ENCODE data around the gene PTGER2. TPM values are rescaled to one million over a fixed set of nuclear protein-coding genes. Genes with fewer than 3 reads are reported as not detected.
A peak's percentile ranks its signal among the peaks of the same experiment; 100 is the strongest.

Gene PTGER2
- total and polyA plus RNA-seq, 8 donors, result 1.3 to 22.0 (median 10.6) TPM

DNA sequence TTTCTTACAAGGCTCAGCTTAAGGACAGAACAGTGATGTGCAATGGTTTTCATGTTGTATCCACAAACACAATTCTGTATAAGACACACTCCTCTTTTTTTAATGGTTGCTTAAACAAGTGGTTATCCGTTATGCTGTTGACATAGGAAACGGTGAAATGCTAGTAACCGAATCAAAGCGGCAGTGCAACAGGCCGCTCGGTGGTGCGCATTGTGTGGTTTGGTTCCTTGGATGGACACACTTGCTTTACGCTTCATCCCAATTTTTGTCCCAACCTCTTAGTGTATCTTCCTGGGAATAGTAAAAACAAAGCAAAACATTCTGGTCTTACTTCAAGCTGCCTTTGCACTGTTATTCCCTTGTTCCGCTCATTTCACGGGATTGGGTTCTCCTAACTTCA is 650 bp upstream of the PTGER2 start:
- H3K4me1 ChIP-seq, result peaks cover 20 to 73% (median 55%) of the 10 kb centered on the region in 4 donors
- H3K27me3 ChIP-seq, result peaks cover 0 to 23% (median 7%) of the 10 kb centered on the region in 3 donors
- no peaks in the 10 kb centered on the region for H3K36me3 ChIP-seq
- H3K9me3 ChIP-seq, result no peaks in the 10 kb centered on the region
- WGBS, 5 donors, result 5 to 23% (median 9%) methylated on average over 10 of the region's 10 CpGs
- intact Hi-C loops (cut with DNase I; ENCODE audit: low total_unique reads), result no loop called here
- peak in 1 of 2 donors; percentile 63 for DNase-seq
- TF ChIP-seq, protein P1, sequence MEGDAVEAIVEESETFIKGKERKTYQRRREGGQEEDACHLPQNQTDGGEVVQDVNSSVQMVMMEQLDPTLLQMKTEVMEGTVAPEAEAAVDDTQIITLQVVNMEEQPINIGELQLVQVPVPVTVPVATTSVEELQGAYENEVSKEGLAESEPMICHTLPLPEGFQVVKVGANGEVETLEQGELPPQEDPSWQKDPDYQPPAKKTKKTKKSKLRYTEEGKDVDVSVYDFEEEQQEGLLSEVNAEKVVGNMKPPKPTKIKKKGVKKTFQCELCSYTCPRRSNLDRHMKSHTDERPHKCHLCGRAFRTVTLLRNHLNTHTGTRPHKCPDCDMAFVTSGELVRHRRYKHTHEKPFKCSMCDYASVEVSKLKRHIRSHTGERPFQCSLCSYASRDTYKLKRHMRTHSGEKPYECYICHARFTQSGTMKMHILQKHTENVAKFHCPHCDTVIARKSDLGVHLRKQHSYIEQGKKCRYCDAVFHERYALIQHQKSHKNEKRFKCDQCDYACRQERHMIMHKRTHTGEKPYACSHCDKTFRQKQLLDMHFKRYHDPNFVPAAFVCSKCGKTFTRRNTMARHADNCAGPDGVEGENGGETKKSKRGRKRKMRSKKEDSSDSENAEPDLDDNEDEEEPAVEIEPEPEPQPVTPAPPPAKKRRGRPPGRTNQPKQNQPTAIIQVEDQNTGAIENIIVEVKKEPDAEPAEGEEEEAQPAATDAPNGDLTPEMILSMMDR (IDR thresholded peaks at IDR 0.05), result no peak
- TF ChIP-seq EP300 (IDR thresholded peaks at IDR 0.05) (no peak), POLR2A (IDR thresholded peaks at IDR 0.05) (no peak)
- peak overlapping the region; percentile 78 to 94 (median 88) for H3K27ac ChIP-seq
- H3K4me3 ChIP-seq, result peak overlapping the region; percentile 64 to 86 (median 70)

DNA sequence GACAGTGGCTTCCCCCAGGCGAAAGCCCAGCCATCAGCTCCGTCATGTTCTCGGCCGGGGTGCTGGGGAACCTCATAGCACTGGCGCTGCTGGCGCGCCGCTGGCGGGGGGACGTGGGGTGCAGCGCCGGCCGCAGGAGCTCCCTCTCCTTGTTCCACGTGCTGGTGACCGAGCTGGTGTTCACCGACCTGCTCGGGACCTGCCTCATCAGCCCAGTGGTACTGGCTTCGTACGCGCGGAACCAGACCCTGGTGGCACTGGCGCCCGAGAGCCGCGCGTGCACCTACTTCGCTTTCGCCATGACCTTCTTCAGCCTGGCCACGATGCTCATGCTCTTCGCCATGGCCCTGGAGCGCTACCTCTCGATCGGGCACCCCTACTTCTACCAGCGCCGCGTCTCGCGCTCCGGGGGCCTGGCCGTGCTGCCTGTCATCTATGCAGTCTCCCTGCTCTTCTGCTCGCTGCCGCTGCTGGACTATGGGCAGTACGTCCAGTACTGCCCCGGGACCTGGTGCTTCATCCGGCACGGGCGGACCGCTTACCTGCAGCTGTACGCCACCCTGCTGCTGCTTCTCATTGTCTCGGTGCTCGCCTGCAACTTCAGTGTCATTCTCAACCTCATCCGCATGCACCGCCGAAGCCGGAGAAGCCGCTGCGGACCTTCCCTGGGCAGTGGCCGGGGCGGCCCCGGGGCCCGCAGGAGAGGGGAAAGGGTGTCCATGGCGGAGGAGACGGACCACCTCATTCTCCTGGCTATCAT is 663 bp downstream of the PTGER2 start:
- no peak for TF ChIP-seq POLR2A (IDR thresholded peaks at IDR 0.05)
- no peak for TF ChIP-seq POLR2AphosphoS5 (IDR thresholded peaks at IDR 0.05)
- TF ChIP-seq, protein P1 (IDR thresholded peaks at IDR 0.05), result no peak
- no peak for TF ChIP-seq EP300 (IDR thresholded peaks at IDR 0.05)
- DNase-seq, result peak; percentile 34 to 66
- peak overlapping the region; percentile 64 to 86 (median 70) for H3K4me3 ChIP-seq
- 1% methylated on average over 40 to 63 of the region's 63 CpGs for WGBS, 5 donors
- H3K36me3 ChIP-seq, result no peaks in the 10 kb centered on the region
- H3K4me1 ChIP-seq, result peaks cover 20 to 86% (median 60%) of the 10 kb centered on the region in 4 donors
- no peaks in the 10 kb centered on the region for H3K9me3 ChIP-seq
- H3K27me3 ChIP-seq, result peaks cover 0 to 23% (median 7%) of the 10 kb centered on the region in 3 donors
- peak overlapping the region; percentile 78 to 94 (median 88) for H3K27ac ChIP-seq
- intact Hi-C loops (cut with DNase I; ENCODE audit: low total_unique reads), result no loop called here

DNA sequence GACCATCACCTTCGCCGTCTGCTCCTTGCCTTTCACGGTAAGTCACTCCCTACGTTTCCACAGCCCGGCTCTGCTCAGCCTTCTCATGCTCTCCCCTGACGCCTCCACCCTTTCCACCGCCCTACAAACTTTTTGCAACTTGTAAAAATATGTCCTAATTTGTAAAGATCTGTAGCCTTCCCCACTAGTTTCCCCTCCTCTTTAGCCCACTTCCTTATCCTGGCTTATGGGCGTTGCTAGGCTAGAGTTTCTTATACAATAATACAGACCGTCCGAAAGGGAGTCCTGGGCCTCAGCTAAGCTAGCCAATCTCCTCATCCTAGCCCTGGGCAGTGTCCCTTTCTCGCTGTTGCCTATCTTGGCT is 1.2 kb downstream of the PTGER2 start:
- 5 to 15% (median 7%) methylated on average over 11 of the region's 11 CpGs for WGBS, 5 donors
- peak overlapping the region; percentile 78 to 94 (median 88) for H3K27ac ChIP-seq
- intact Hi-C loops (cut with DNase I; ENCODE audit: low total_unique reads), result no loop called here
- peaks cover 20 to 91% (median 54%) of the 10 kb centered on the region in 4 donors for H3K4me1 ChIP-seq
- H3K9me3 ChIP-seq, result no peaks in the 10 kb centered on the region
- peak; percentile 34 to 63 for DNase-seq
- peak overlapping the region; percentile 64 to 86 (median 70) for H3K4me3 ChIP-seq
- peaks cover 0 to 23% (median 7%) of the 10 kb centered on the region in 3 donors for H3K27me3 ChIP-seq
- TF ChIP-seq POLR2A (IDR thresholded peaks at IDR 0.05) (no peak), POLR2AphosphoS5 (IDR thresholded peaks at IDR 0.05) (no peak), EP300 (IDR thresholded peaks at IDR 0.05) (no peak)
- TF ChIP-seq, protein P1 (IDR thresholded peaks at IDR 0.05), result no peak
- no peaks in the 10 kb centered on the region for H3K36me3 ChIP-seq

DNA sequence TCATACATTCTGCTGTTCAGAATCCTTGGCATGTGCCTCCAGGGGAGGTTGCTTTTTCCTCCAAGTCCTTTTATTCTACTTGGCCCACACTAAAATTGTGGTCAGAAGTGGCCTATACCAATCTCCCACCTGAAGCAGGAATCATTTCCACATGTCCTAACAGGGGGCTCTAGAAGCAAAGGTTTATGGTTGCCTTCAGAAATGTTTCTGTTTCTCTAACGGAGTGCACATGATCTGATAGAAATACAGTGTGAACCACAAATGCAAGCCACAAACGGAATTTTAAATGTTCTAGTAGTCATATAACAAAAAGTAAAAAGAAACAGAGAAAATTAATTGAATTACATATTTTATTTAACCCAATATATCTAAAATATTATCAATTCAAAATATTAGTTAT is 4.0 kb downstream of the PTGER2 start:
- Histone ChIP-seq H3K4me3 (peak overlapping the region in 2 of 4 donors; percentile 72 to 86), H3K9me3 (peaks cover 0 to 17% (median 7%) of the 10 kb centered on the region in 4 donors), H3K36me3 (no peaks in the 10 kb centered on the region), H3K4me1 (peaks cover 7 to 65% (median 31%) of the 10 kb centered on the region in 4 donors), H3K27me3 (peaks cover 0 to 23% (median 7%) of the 10 kb centered on the region in 3 donors), H3K27ac (peak overlapping the region in 4 of 5 donors; percentile 80 to 94 (median 88))
- WGBS, 5 donors, result 15 to 46% (median 33%) methylated on average over 2 of the region's 2 CpGs
- intact Hi-C loops (cut with DNase I; ENCODE audit: low total_unique reads), result no loop called here
- no peak for TF ChIP-seq EP300 (IDR thresholded peaks at IDR 0.05)
- no peak for TF ChIP-seq POLR2AphosphoS5 (IDR thresholded peaks at IDR 0.05)
- TF ChIP-seq POLR2A (IDR thresholded peaks at IDR 0.05), result no peak
- TF ChIP-seq, protein P1 (IDR thresholded peaks at IDR 0.05), result no peak
- DNase-seq, result no peak
